CD4-positive, alpha-beta memory T cell (primary cell): ENCODE measurements around the gene POLDIP2. TPM values are rescaled to one million over a fixed set of nuclear protein-coding genes. Genes with fewer than 3 reads are reported as not detected.
A peak's percentile ranks its signal among the peaks of the same experiment; 100 is the strongest.

Experiments used
- CTCF ChIA-PET: fragments of 350-600 bp; sonication (Branson Sonifier 250); formaldehyde crosslinking; loops from one replicate; lab custom pipeline; 2021; ENCODE audit warnings: inconsistent platforms; ENCODE audit not compliant: partially characterized antibody; lab: Charles Lee
- POLR2A ChIA-PET: fragments of 350-600 bp; sonication (Branson Sonifier 250); formaldehyde crosslinking; loops from one replicate; lab custom pipeline; 2021; ENCODE audit not compliant: partially characterized antibody; lab: Charles Lee
- DNase-seq, 5 donors: peaks; one replicate each; pipeline versions ENCODE4 v3.0.0 to v3.0.0-alpha.2; 2020 to 2022; ENCODE audit warnings: mixed read lengths in 1 of 5
- H3K27ac ChIP-seq: one replicate; pipeline ENCODE4 v1.7.0; 2013; ENCODE audit warnings: low read depth, low read length
- H3K27me3 ChIP-seq: 2 replicates; pipeline ENCODE4 v1.7.0; 2013; ENCODE audit warnings: mild to moderate bottlenecking, low read length, moderate library complexity; ENCODE audit not compliant: insufficient read depth
- H3K36me3 ChIP-seq: 2 replicates; pipeline ENCODE4 v1.7.0; 2013; ENCODE audit warnings: mild to moderate bottlenecking, low read length, moderate library complexity; ENCODE audit not compliant: insufficient read depth
- H3K4me1 ChIP-seq: 2 replicates; pipeline ENCODE4 v1.7.0; 2013; ENCODE audit warnings: mild to moderate bottlenecking, low read length, moderate library complexity; ENCODE audit not compliant: insufficient read depth
- H3K4me3 ChIP-seq, 2 donors: one replicate each; pipeline ENCODE4 v1.7.0; 2013; ENCODE audit warnings: low read length in 2 of 2, mild to moderate bottlenecking in 1 of 2
- H3K9me3 ChIP-seq, 2 donors: one replicate each; pipeline ENCODE4 v1.7.0; 2013; ENCODE audit warnings: low read length in 2 of 2, control low read depth in 1 of 2; ENCODE audit not compliant: control insufficient read depth in 1 of 2
- H3K27ac Mint-ChIP-seq, 7 donors: one replicate each; pipeline ENCODE4 v1.8.0; 2020 to 2021; ENCODE audit warnings: mixed read lengths in 7 of 7, mild to moderate bottlenecking in 6 of 7, inconsistent platforms in 3 of 7, moderate library complexity in 3 of 7
- H3K27me3 Mint-ChIP-seq, 2 donors: one replicate each; pipeline ENCODE4 v1.8.0; 2020 to 2021; ENCODE audit warnings: mixed read lengths in 2 of 2
- H3K36me3 Mint-ChIP-seq, 2 donors: one replicate each; pipeline ENCODE4 v1.8.0; 2020 to 2021; ENCODE audit warnings: mixed read lengths in 2 of 2, inconsistent platforms in 1 of 2, mild to moderate bottlenecking in 1 of 2
- H3K4me1 Mint-ChIP-seq, 4 donors: one replicate each; pipeline ENCODE4 v1.8.0; 2020 to 2021; ENCODE audit warnings: mixed read lengths in 4 of 4, mild to moderate bottlenecking in 1 of 4
- H3K4me3 Mint-ChIP-seq, 8 donors: one replicate each; pipeline ENCODE4 v1.8.0; 2020 to 2021; ENCODE audit warnings: mixed read lengths in 8 of 8, mild to moderate bottlenecking in 7 of 8, moderate library complexity in 6 of 8, inconsistent platforms in 3 of 8
- H3K9me3 Mint-ChIP-seq, 8 donors: one replicate each; pipeline ENCODE4 v1.8.0; 2020 to 2021; ENCODE audit warnings: mixed read lengths in 8 of 8, mild to moderate bottlenecking in 5 of 8, inconsistent platforms in 3 of 8, moderate library complexity in 1 of 8
- intact Hi-C: fragments of 100-400 bp; cut with micrococcal nuclease; formaldehyde crosslinking; loops from one replicate; pipeline ENCODE4 v1.15.1; 2023
- polyA plus RNA-seq, 2 donors: library from polyadenylated mRNA; unstranded; fragments of 300-500 nt; fragmentation: Illumina TruSeq; gene quantifications; one replicate each; pipeline ENCODE4 v1.2.3, GENCODE V29; 2021
- total RNA-seq, 2 experiments: library from RNA; stranded (reverse); gene quantifications; one replicate each; pipeline ENCODE4 v1.2.3, GENCODE V29; 2021

Gene POLDIP2
- total and polyA plus RNA-seq, 4 experiments from 2014 or later: 27.8 to 125 (median 48.3) TPM

DNA sequence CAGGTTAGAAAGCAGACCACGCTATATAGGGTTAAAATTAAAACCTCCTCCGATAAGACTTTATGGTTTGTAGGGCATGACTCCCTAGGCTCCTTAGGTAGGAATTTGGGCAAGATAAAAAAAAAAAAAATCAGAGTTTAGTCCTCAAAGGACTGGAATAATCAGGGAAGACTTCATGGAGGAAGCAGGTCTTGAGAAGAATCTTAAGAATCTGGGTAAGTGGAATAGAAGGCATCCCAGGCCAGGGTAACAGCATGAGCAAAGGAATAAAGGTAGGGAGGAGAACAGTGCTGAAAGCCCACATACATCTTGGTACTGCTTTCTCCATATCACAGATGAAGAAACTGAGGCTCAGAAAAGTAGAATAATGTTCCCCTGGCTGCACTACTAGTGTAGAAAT, 33.2 kb upstream of the POLDIP2 start:
- H3K4me1 Mint-ChIP-seq: peaks cover 0 to 16% (median 4%) of the 10 kb centered on the region in 4 donors
- peak overlapping the region in 2 of 7 donors; percentile 5 to 68 for H3K27ac Mint-ChIP-seq
- intact Hi-C loops: no loop called here

DNA sequence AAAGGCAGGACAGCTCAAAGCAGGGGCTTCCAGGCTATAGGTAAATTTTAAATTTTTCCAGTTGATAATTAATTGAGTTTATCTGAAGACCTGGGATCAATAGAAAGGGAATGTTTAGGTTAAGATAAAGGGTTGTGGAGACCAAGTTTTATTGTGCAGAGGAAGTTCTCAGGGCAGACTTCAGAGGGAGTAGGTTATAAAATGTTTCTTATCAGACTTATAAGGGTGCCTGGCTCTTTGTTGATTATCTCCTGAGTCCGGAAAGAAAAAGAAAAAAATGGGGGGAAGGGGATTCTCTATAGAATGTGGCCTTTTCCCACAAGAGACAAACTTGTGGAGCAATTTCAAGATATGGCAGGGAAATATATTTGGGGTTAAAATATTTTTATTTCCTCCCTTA, 32.8 kb upstream of the POLDIP2 start:
- Mint-ChIP-seq H3K27me3 (no peaks in the 10 kb centered on the region), H3K36me3 (peaks cover 37 to 51% of the 10 kb centered on the region in 2 donors), H3K27ac (no peak overlapping the region), H3K4me1 (peaks cover 4 to 20% (median 8%) of the 10 kb centered on the region in 4 donors), H3K4me3 (no peak overlapping the region), H3K9me3 (no peaks in the 10 kb centered on the region)
- ChIA-PET POLR2A (no interaction called here), CTCF (no interaction called here)
- H3K9me3 ChIP-seq: no peaks in the 10 kb centered on the region
- no peak overlapping the region for H3K4me3 ChIP-seq
- intact Hi-C loops: no loop called here
- no peak for DNase-seq
- no peak overlapping the region for H3K27ac ChIP-seq
- peaks cover 34% of the 10 kb centered on the region for H3K36me3 ChIP-seq
- H3K4me1 ChIP-seq: peaks cover 10% of the 10 kb centered on the region
- no peaks in the 10 kb centered on the region for H3K27me3 ChIP-seq

More for the DNA sequence above, 33.2 kb upstream of the POLDIP2 start:
- Histone ChIP-seq H3K9me3 (no peaks in the 10 kb centered on the region), H3K4me3 (no peak overlapping the region), H3K36me3 (peaks cover 34% of the 10 kb centered on the region), H3K27me3 (no peaks in the 10 kb centered on the region), H3K27ac (no peak overlapping the region), H3K4me1 (peaks cover 6% of the 10 kb centered on the region)
- Mint-ChIP-seq H3K27me3 (no peaks in the 10 kb centered on the region), H3K9me3 (no peaks in the 10 kb centered on the region), H3K4me3 (no peak overlapping the region), H3K36me3 (peaks cover 37 to 51% of the 10 kb centered on the region in 2 donors)
- ChIA-PET CTCF (interaction anchor here (1.5 kb wide), 1 partner anchor 26 kb away, joined by 9 read pairs; no protein-coding TSS in a partner anchor), POLR2A (no interaction called here)
- no peak for DNase-seq

DNA sequence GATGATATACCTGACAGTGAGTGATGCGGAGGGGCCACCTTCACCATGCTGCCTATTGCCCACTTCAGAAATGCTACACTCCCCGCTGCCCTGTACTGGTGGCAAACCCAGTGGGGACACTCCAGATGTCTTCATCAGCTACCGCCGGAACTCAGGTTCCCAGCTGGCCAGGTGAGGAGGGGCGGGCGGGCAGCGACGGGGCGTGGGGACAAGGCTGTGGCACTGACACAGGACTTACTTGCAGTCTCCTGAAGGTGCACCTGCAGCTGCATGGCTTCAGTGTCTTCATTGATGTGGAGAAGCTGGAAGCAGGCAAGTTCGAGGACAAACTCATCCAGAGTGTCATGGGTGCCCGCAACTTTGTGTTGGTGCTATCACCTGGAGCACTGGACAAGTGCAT, 30.8 kb upstream of the POLDIP2 start:
- H3K36me3 Mint-ChIP-seq: peaks cover 28 to 46% of the 10 kb centered on the region in 2 donors
- no peak overlapping the region for H3K4me3 Mint-ChIP-seq
- ChIA-PET CTCF (no interaction called here), POLR2A (no interaction called here)
- intact Hi-C loops: no loop called here
- H3K9me3 ChIP-seq: no peaks in the 10 kb centered on the region
- H3K27me3 ChIP-seq: no peaks in the 10 kb centered on the region
- no peaks in the 10 kb centered on the region for H3K9me3 Mint-ChIP-seq
- H3K4me1 ChIP-seq: peaks cover 19% of the 10 kb centered on the region
- H3K4me1 Mint-ChIP-seq: peaks cover 11 to 30% (median 20%) of the 10 kb centered on the region in 4 donors
- no peak overlapping the region for H3K27ac Mint-ChIP-seq
- H3K27ac ChIP-seq: no peak overlapping the region
- DNase-seq: no peak
- H3K4me3 ChIP-seq: no peak overlapping the region
- peaks cover 33% of the 10 kb centered on the region for H3K36me3 ChIP-seq
- H3K27me3 Mint-ChIP-seq: no peaks in the 10 kb centered on the region

DNA sequence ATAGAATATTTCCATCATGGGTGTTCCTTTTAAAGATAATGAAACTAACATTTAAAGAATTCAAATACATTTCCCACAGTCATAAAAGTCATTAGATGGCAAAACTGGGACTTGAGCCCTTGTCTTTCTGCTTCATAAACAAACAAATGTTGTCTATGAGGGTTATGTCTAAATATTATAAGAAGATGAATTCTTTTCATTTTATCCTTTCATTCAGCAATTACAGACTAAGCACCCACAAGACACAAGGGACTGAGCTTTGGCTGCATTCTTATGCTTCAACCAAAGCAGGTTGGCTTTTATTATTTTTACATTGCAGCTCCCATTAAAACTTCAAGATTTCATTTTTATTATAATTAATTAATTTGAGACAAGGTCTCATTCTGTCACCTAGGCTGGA, 29.1 kb upstream of the POLDIP2 start:
- Mint-ChIP-seq H3K4me3 (peak overlapping the region in 5 of 8 donors; percentile 52 to 94 (median 92)), H3K27me3 (peaks cover 0 to 2% of the 10 kb centered on the region in 2 donors)

DNA sequence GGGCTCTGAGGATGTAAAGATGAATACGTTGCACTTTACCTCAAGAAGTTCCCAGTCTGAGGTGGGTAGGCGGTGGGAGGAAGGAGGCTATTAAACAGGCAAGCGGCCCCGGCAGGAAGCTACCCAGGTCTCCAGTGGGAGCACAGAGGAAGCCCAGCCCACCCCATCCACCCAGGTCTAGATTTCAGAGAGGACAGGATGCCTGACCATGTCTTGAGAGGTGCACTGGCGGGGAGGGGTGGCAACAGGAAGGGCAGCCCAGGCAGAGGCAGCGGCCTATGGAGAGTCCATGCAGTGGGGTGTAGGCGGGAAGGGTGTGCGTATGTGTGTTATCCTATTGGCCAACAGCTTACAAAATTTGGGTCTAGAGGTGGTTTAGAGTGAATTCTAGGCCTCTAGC, 28.1 kb upstream of the POLDIP2 start:
- H3K9me3 Mint-ChIP-seq: no peaks in the 10 kb centered on the region
- intact Hi-C loops: no loop called here
- Histone ChIP-seq H3K4me3 (peak overlapping the region; percentile 17 to 91), H3K27me3 (no peaks in the 10 kb centered on the region), H3K9me3 (no peaks in the 10 kb centered on the region), H3K4me1 (peaks cover 22% of the 10 kb centered on the region), H3K36me3 (peaks cover 19% of the 10 kb centered on the region), H3K27ac (peak overlapping the region; percentile 50)
- H3K36me3 Mint-ChIP-seq: peaks cover 15 to 28% of the 10 kb centered on the region in 2 donors
- peak overlapping the region in 5 of 7 donors; percentile 52 to 76 (median 68) for H3K27ac Mint-ChIP-seq
- peaks cover 0 to 2% of the 10 kb centered on the region in 2 donors for H3K27me3 Mint-ChIP-seq
- POLR2A ChIA-PET: interaction anchor here (1.6 to 5.8 kb wide), 5 partner anchors 13 to 50 kb away, joined by 4 to 58 read pairs (median 20); partner anchors contain the start of genes IFT20, POLDIP2, SARM1 and SLC46A1
- no peak for DNase-seq
- H3K4me3 Mint-ChIP-seq: peak overlapping the region; percentile 92 to 97 (median 95)
- H3K4me1 Mint-ChIP-seq: peaks cover 15 to 35% (median 27%) of the 10 kb centered on the region in 4 donors
- CTCF ChIA-PET: interaction anchor here (1.3 to 2.1 kb wide), 3 partner anchors 29 to 134 kb away, joined by 3 to 7 read pairs (median 3); no protein-coding TSS in a partner anchor

More for the DNA sequence above, 29.1 kb upstream of the POLDIP2 start:
- H3K9me3 ChIP-seq: no peaks in the 10 kb centered on the region
- DNase-seq: no peak
- peak overlapping the region in 1 of 7 donors; percentile 29 for H3K27ac Mint-ChIP-seq
- no peak overlapping the region for H3K4me3 ChIP-seq
- no peaks in the 10 kb centered on the region for H3K27me3 ChIP-seq
- peaks cover 24% of the 10 kb centered on the region for H3K36me3 ChIP-seq
- ChIA-PET CTCF (interaction anchor here (1.5 kb wide), 1 partner anchor 28 kb away, joined by 3 read pairs; no protein-coding TSS in a partner anchor), POLR2A (interaction anchor here (1.3 to 5.8 kb wide), 2 partner anchors 16 to 30 kb away, joined by 3 to 58 read pairs; partner anchors contain the start of gene POLDIP2)
- intact Hi-C loops: no loop called here
- peaks cover 15 to 35% (median 27%) of the 10 kb centered on the region in 4 donors for H3K4me1 Mint-ChIP-seq
- H3K36me3 Mint-ChIP-seq: peaks cover 25 to 38% of the 10 kb centered on the region in 2 donors
- H3K9me3 Mint-ChIP-seq: no peaks in the 10 kb centered on the region
- H3K27ac ChIP-seq: no peak overlapping the region
- peaks cover 22% of the 10 kb centered on the region for H3K4me1 ChIP-seq

DNA sequence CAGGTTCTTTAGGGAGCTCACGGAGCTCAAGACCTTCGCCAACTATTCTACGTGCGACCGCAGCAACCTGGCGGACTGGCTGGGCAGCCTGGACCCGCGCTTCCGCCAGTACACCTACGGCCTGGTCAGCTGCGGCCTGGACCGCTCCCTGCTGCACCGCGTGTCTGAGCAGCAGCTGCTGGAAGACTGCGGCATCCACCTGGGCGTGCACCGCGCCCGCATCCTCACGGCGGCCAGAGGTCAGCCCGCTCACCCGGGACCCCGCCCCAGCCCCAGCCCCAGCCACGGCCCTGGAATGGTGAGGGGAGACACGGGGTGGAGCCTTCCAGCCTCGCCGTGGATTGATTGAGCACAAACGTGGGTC, 27.7 kb upstream of the POLDIP2 start:
- H3K4me1 Mint-ChIP-seq: peaks cover 15 to 33% (median 29%) of the 10 kb centered on the region in 4 donors
- H3K9me3 Mint-ChIP-seq: no peaks in the 10 kb centered on the region
- peak overlapping the region; percentile 92 to 97 (median 95) for H3K4me3 Mint-ChIP-seq
- peak overlapping the region; percentile 59 to 94 (median 90) for H3K27ac Mint-ChIP-seq
- Histone ChIP-seq H3K4me1 (peaks cover 22% of the 10 kb centered on the region), H3K27me3 (no peaks in the 10 kb centered on the region), H3K9me3 (no peaks in the 10 kb centered on the region), H3K36me3 (peaks cover 16% of the 10 kb centered on the region), H3K27ac (peak overlapping the region; percentile 50), H3K4me3 (peak overlapping the region; percentile 86 to 91)
- POLR2A ChIA-PET: interaction anchor here (0.8 to 5.8 kb wide), 9 partner anchors 13 to 577 kb away, joined by 3 to 58 read pairs (median 7); partner anchors contain the start of genes BLTP2, IFT20, POLDIP2 and SARM1
- peaks cover 11 to 24% of the 10 kb centered on the region in 2 donors for H3K36me3 Mint-ChIP-seq
- no peak for DNase-seq
- intact Hi-C loops: no loop called here
- peaks cover 0 to 2% of the 10 kb centered on the region in 2 donors for H3K27me3 Mint-ChIP-seq
- CTCF ChIA-PET: interaction anchor here (1.1 to 2.1 kb wide), 5 partner anchors 14 to 133 kb away, joined by 3 to 7 read pairs (median 4); partner anchors contain the start of genes SARM1 and VTN
